GM23248 (cell line): ENCODE measurements around the gene ZSWIM3. TPM values are rescaled to one million over a fixed set of nuclear protein-coding genes. Genes with fewer than 3 reads are reported as not detected.

ENCODE experiments used
- DNase-seq: peaks from one replicate; pipeline ENCODE4 v3.0.0-alpha.2; 2015
- H2AFZ ChIP-seq: fragments of 200-600 bp; sonication (generic); 2 replicates; pipeline ENCODE4 v1.6.1; 2016; ENCODE audit warnings: antibody characterized with exemption
- H3F3A ChIP-seq: fragments of 200-600 bp; sonication (generic); 2 replicates; pipeline ENCODE4 v1.6.1; 2016; ENCODE audit warnings: mild to moderate bottlenecking, antibody characterized with exemption, mixed run types; ENCODE audit not compliant: insufficient read depth
- H3K27ac ChIP-seq: fragments of 200-600 bp; sonication (generic); 2 replicates; pipeline ENCODE4 v1.5.1; 2016; ENCODE audit warnings: mild to moderate bottlenecking
- H3K27me3 ChIP-seq: fragments of 200-600 bp; sonication (generic); replicated peaks from 2 replicates; pipeline ENCODE4 v1.6.1; 2016; ENCODE audit warnings: mild to moderate bottlenecking; ENCODE audit not compliant: insufficient read depth
- H3K36me3 ChIP-seq: fragments of 200-600 bp; sonication (generic); 2 replicates; pipeline ENCODE4 v1.6.1; 2016; ENCODE audit warnings: low read depth, mild to moderate bottlenecking
- H3K4me1 ChIP-seq: fragments of 200-600 bp; sonication (generic); 2 replicates; pipeline ENCODE4 v1.6.1; 2016; ENCODE audit warnings: mild to moderate bottlenecking; ENCODE audit not compliant: insufficient read depth
- H3K4me2 ChIP-seq: fragments of 200-600 bp; sonication (generic); one replicate; pipeline ENCODE4 v1.6.1; 2016; ENCODE audit warnings: mild to moderate bottlenecking; ENCODE audit not compliant: unreplicated experiment
- H3K4me3 ChIP-seq: fragments of 200-600 bp; sonication (generic); 2 replicates; pipeline ENCODE4 v1.5.1; 2016; ENCODE audit warnings: mild to moderate bottlenecking
- H3K79me2 ChIP-seq: fragments of 200-600 bp; sonication (generic); 2 replicates; pipeline ENCODE4 v1.6.1; 2016; ENCODE audit warnings: mild to moderate bottlenecking; ENCODE audit not compliant: insufficient read depth
- H3K9ac ChIP-seq: fragments of 200-600 bp; sonication (generic); 2 replicates; pipeline ENCODE4 v1.6.1; 2016; ENCODE audit warnings: mild to moderate bottlenecking
- H3K9me2 ChIP-seq: fragments of 200-600 bp; sonication (generic); 2 replicates; pipeline ENCODE4 v1.6.1; 2016; ENCODE audit warnings: mixed run types, mild to moderate bottlenecking, moderate library complexity; ENCODE audit not compliant: insufficient read depth
- H3K9me3 ChIP-seq: fragments of 200-600 bp; sonication (generic); one replicate; pipeline ENCODE4 v1.6.1; 2017; ENCODE audit warnings: low read depth
- H4K20me1 ChIP-seq: fragments of 200-600 bp; sonication (generic); 2 replicates; pipeline ENCODE4 v1.6.0; 2016; ENCODE audit not compliant: insufficient read depth
- EZH2 ChIP-seq: fragments of 200-600 bp; sonication (generic); IDR thresholded peaks from 2 replicates; pipeline ENCODE4 v1.6.1; 2018; ENCODE audit warnings: antibody characterized with exemption, mild to moderate bottlenecking; ENCODE audit not compliant: insufficient read depth, poor library complexity, severe bottlenecking
- EZH2phosphoT487 ChIP-seq: fragments of 200-600 bp; sonication (generic); IDR thresholded peaks from 2 replicates; pipeline ENCODE4 v1.6.1; 2018; ENCODE audit warnings: antibody characterized with exemption, moderate library complexity, mild to moderate bottlenecking, low read depth; ENCODE audit not compliant: insufficient read depth
- WGBS, 2 experiments: methylation state at CpG; one replicate each; pipeline ENCODE4 v1.1.6; 2015 to 2017; ENCODE audit warnings: low lambda C conversion rate in 2 of 2, low coverage in 1 of 2; ENCODE audit errors: missing lambda C conversion rate in 2 of 2; 5-methylcytosine and 5-hydroxymethylcytosine counted together
- in situ Hi-C: fragments of 300-500 bp; cut with MboI; formaldehyde crosslinking; loops from 2 replicates; pipeline ENCODE4 v1.15.0; 2020
- polyA plus RNA-seq: library from polyadenylated mRNA; unstranded; fragments of >200 nt; fragmentation: Nextera tagmentation; extraction: Ambion mirVana; gene quantifications from 2 replicates; pipeline ENCODE4 v1.2.1, GENCODE V29; 2016
- total RNA-seq: library from RNA; depleted of rRNA; stranded (reverse); fragments of >200 nt; shearing (Covaris generic); gene quantifications from 2 replicates; pipeline ENCODE4 v1.2.3, GENCODE V29; 2014

The ZSWIM3 gene
- total and polyA plus RNA-seq, 2 experiments from 2014 or later, result 1.9 to 4.3 TPM

GRCh38 chr20:45883100-45883469 lies 25.7 kb downstream of the ZSWIM3 start:
- Histone ChIP-seq H3K4me3 (no peak overlapping the region), H3K9ac (no peak overlapping the region), H3K27me3 (no peaks in the 10 kb centered on the region), H4K20me1 (peaks cover 3% of the 10 kb centered on the region; the same call in 1 of the 2 replicates), H3K9me2 (no peaks in the 10 kb centered on the region), H3K4me2 (no peak overlapping the region), H3K9me3 (no peaks in the 10 kb centered on the region), H3K4me1 (peaks cover 27% of the 10 kb centered on the region), H3K36me3 (0 out of 2 replicates have a peak, but pooled peaks cover 4% of the 10 kb centered on the region), H3F3A (peaks cover 16% of the 10 kb centered on the region), H3K79me2 (peaks cover 19% of the 10 kb centered on the region), H2AFZ (no peak overlapping the region), H3K27ac (no peak overlapping the region)
- WGBS, 2 experiments, result 85 to 90% methylated on average over 9 of the region's 9 CpGs
- no peak for DNase-seq
- TF ChIP-seq EZH2 (no peak), EZH2phosphoT487 (no peak)
- in situ Hi-C loops, result no loop called here

GRCh38 chr20:45886590-45887345 lies 29.4 kb downstream of the ZSWIM3 start:
- in situ Hi-C loops, result no loop called here
- Histone ChIP-seq H3K9ac (no peak overlapping the region), H3K27ac (no peak overlapping the region), H3K79me2 (peaks cover 16% of the 10 kb centered on the region), H3K9me2 (no peaks in the 10 kb centered on the region), H3K9me3 (no peaks in the 10 kb centered on the region), H2AFZ (no peak overlapping the region), H4K20me1 (peaks cover 3% of the 10 kb centered on the region; the same call in 1 of the 2 replicates), H3K4me2 (no peak overlapping the region), H3K27me3 (no peaks in the 10 kb centered on the region), H3F3A (peaks cover 10% of the 10 kb centered on the region), H3K4me3 (no peak overlapping the region), H3K4me1 (peaks cover 16% of the 10 kb centered on the region), H3K36me3 (0 out of 2 replicates have a peak, but pooled peaks cover 4% of the 10 kb centered on the region)
- DNase-seq, result no peak
- WGBS, 2 experiments, result 89% methylated on average over 19 of the region's 19 CpGs
- TF ChIP-seq EZH2 (no peak), EZH2phosphoT487 (no peak)

DNA sequence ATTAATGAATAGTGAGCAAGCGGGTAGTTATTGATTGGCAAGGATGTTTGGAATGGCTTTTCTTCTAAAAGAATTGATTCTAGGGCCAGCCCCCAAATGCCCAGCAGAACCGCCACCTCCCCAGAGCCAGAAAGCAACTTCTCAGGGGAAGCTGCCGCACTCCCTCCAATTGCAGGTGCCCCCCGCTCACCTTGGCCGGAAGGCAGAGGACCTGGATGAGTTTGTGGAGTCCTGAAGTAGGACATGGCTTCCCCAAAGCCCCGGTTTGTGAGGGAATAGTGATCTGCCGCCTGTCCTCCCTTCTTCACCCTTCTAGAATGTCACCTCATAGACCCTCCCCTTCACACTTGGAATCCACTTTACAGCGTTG lies 29.9 kb downstream of the ZSWIM3 start, which contains the start of gene SPATA25:
SPATA25 (minus strand) TSS at position 277 of the 370 bp plus-strand sequence; CDS start at position 245, 32 bp downstream.
- H3K9ac ChIP-seq, result no peak within 1 kb of the TSS
- no peak within 1 kb of the TSS for H2AFZ ChIP-seq
- H3K4me2 ChIP-seq, result no peak within 1 kb of the TSS
- no peaks in the 10 kb centered on the region for H3K9me2 ChIP-seq
- H3K79me2 ChIP-seq, result peaks cover 16% of the 10 kb centered on the region
- WGBS, 2 experiments, result 93 to 95% methylated on average over 8 of the region's 8 CpGs
- H3K4me1 ChIP-seq, result peaks cover 10% of the 10 kb centered on the region
- in situ Hi-C loops, result no loop called here
- no peaks in the 10 kb centered on the region for H3K27me3 ChIP-seq
- no peak within 1 kb of the TSS for H3K4me3 ChIP-seq
- no peak within 1 kb of the TSS for H3K27ac ChIP-seq
- H4K20me1 ChIP-seq, result peaks cover 3% of the 10 kb centered on the region; the same call in 1 of the 2 replicates
- H3K36me3 ChIP-seq, result 0 out of 2 replicates have a peak, but pooled peaks cover 2% of the 10 kb centered on the region
- TF ChIP-seq EZH2phosphoT487 (no peak), EZH2 (no peak)
- H3F3A ChIP-seq, result peaks cover 10% of the 10 kb centered on the region
- no peaks in the 10 kb centered on the region for H3K9me3 ChIP-seq
- DNase-seq, result no peak

DNA sequence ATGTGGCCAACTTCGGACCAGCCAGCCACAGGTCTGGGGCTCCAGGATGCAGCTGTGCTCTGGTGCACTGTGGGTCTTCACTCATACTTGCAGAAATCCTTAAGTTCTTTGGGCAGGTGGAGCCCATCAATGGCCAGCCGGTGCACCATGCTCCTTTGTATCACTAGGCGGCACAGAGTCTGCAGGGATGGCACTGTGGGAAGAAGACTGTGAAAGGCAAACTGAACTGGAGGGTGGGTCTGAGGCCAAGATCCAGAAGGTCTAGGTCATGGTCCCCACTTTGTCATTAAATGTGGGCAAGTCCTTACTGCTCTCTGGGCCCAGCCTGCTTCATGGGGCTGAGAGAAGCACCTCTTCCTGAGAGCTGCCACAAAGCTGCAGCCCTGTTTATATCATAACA lies 31.3 kb downstream of the ZSWIM3 start:
- Histone ChIP-seq H3K36me3 (no peaks in the 10 kb centered on the region), H3K4me2 (no peak overlapping the region), H3K9me2 (no peaks in the 10 kb centered on the region), H3K4me1 (peaks cover 10% of the 10 kb centered on the region), H3F3A (peaks cover 10% of the 10 kb centered on the region), H3K4me3 (no peak overlapping the region), H3K9me3 (no peaks in the 10 kb centered on the region), H3K27ac (no peak overlapping the region), H4K20me1 (peaks cover 3% of the 10 kb centered on the region; the same call in 1 of the 2 replicates), H3K9ac (no peak overlapping the region), H3K79me2 (peaks cover 19% of the 10 kb centered on the region; the same call in 1 of the 2 replicates), H3K27me3 (no peaks in the 10 kb centered on the region), H2AFZ (no peak overlapping the region)
- 71 to 78% methylated on average over 3 of the region's 3 CpGs for WGBS, 2 experiments
- in situ Hi-C loops, result no loop called here
- TF ChIP-seq EZH2 (no peak), EZH2phosphoT487 (no peak)
- no peak for DNase-seq
